Stimulated activated CD4-positive, alpha-beta T cell treated with anti-CD3 and anti-CD28 coated beads, Interleukin-1b, Interleukin-23, amount 100 ng/mL, for 48 hours (primary cell): ENCODE measurements around the gene CA14.
"Not testable (repeated sequence)": the region's sequence is repeated elsewhere in the genome, so short reads cannot be mapped to it uniquely, and the experiment has no call there.

Experiments used
- DNase-seq: peaks from one replicate; pipeline ENCODE4 v3.0.0-alpha.2; 2020

Gene CA14

GRCh38 chr1:150281758-150282557 is 24.4 kb downstream of the CA14 start, which contains the start of gene CIART:
TSS of gene CIART (plus strand) at chr1:150282554. CDS start at chr1:150283268, 714 bp downstream.
- DNase-seq: peak; percentile 88

GRCh38 chr1:150282558-150282958 is 25.0 kb downstream of the CA14 start:
- DNase-seq: peak; percentile 8

GRCh38 chr1:150283260-150283659 is 25.7 kb downstream of the CA14 start:
- DNase-seq: no peak

GRCh38 chr1:150288382-150288781 is 30.8 kb downstream of the CA14 start:
- DNase-seq: no peak

GRCh38 chr1:150288822-150289221 is 31.2 kb downstream of the CA14 start:
- DNase-seq: no peak

- peak; percentile 90 for DNase-seq
Measured at GRCh38 chr1:150293433-150294253, 36.1 kb downstream of the CA14 start, which contains the start of gene MRPS21. TSS of gene MRPS21 (plus strand) at chr1:150293861. CDS start at chr1:150294367, 506 bp downstream.

- DNase-seq: no peak
Measured at GRCh38 chr1:150295476-150295875, 37.9 kb downstream of the CA14 start.

- no peak for DNase-seq
Measured at GRCh38 chr1:150299716-150300115, 42.1 kb downstream of the CA14 start.

- no peak for DNase-seq
Measured at GRCh38 chr1:150302338-150302737, 44.8 kb downstream of the CA14 start.

- DNase-seq: no peak
Measured at GRCh38 chr1:150302902-150303301, 45.3 kb downstream of the CA14 start.

- not testable (repeated sequence) for DNase-seq
Measured at GRCh38 chr1:150308585-150308984, 51.0 kb downstream of the CA14 start.

- no peak for DNase-seq
Measured at GRCh38 chr1:150309758-150310508, 52.4 kb downstream of the CA14 start.

- no peak for DNase-seq
Measured at GRCh38 chr1:150311762-150312161, 54.2 kb downstream of the CA14 start.
